IMR-90 (cell line): ENCODE measurements around the gene WNT7B. TPM values are rescaled to one million over a fixed set of nuclear protein-coding genes. Genes with fewer than 3 reads are reported as not detected.

Experiments
- ATAC-seq: fragments of 200-7000 bp; cut with Tn5 transposase; 2 replicates; pipeline ENCODE4 v1.9.1; 2020; ENCODE audit warnings: low read depth, mild to moderate bottlenecking, moderate library complexity
- BruUV-seq: library from RNA; stranded (reverse); fragments of 400-500 nt; replicated peaks from 2 replicates; lab custom pipeline; 2021; lab: Mats Ljungman, UMichigan
- CTCF ChIA-PET: fragments of 300-600 bp; formaldehyde crosslinking; extraction: SDS; loops from one replicate; lab custom pipeline; 2021; ENCODE audit warnings: antibody characterized with exemption; lab: Yijun Ruan, JAX
- POLR2A ChIA-PET: fragments of 300-600 bp; sonication (Branson Sonifier 250); formaldehyde crosslinking; loops from one replicate; lab custom pipeline; 2022; ENCODE audit warnings: antibody characterized with exemption; ENCODE audit not compliant: unreplicated experiment; lab: Charles Lee
- DNase-seq: peaks from one replicate; pipeline ENCODE4 v3.0.0; 2013
- H2AFZ ChIP-seq: replicated peaks from 2 replicates; pipeline ENCODE3; 2013; ENCODE audit warnings: low read length, mild to moderate bottlenecking; ENCODE audit not compliant: poor library complexity
- H2AK5ac ChIP-seq: 2 replicates; pipeline ENCODE4 v1.6.1; 2013; ENCODE audit warnings: low read depth, low read length, inconsistent platforms
- H2AK9ac ChIP-seq: replicated peaks from 2 replicates; pipeline ENCODE3; 2013; ENCODE audit warnings: mild to moderate bottlenecking, low read depth, low read length, moderate library complexity; ENCODE audit not compliant: poor library complexity
- H2BK120ac ChIP-seq: 2 replicates; pipeline ENCODE4 v1.6.1; 2013; ENCODE audit warnings: low read depth, low read length, inconsistent platforms
- H2BK15ac ChIP-seq: 3 replicates; pipeline ENCODE4 v1.6.1; 2013; ENCODE audit warnings: low read depth, low read length, inconsistent platforms
- H2BK20ac ChIP-seq: 2 replicates; pipeline ENCODE4 v1.6.1; 2013; ENCODE audit warnings: low read depth, mild to moderate bottlenecking, inconsistent platforms, low read length, moderate library complexity
- H2BK5ac ChIP-seq: 2 replicates; pipeline ENCODE4 v1.6.1; 2013; ENCODE audit warnings: mild to moderate bottlenecking, low read depth, low read length, inconsistent platforms; ENCODE audit not compliant: poor library complexity, severe bottlenecking
- H3K14ac ChIP-seq: replicated peaks from 2 replicates; pipeline ENCODE4 v1.6.1; 2013; ENCODE audit warnings: low read depth, low read length, inconsistent platforms
- H3K18ac ChIP-seq: 2 replicates; pipeline ENCODE4 v1.6.1; 2013; ENCODE audit warnings: low read depth, low read length, control low read depth
- H3K23ac ChIP-seq: 2 replicates; pipeline ENCODE4 v1.6.1; 2013; ENCODE audit warnings: low read depth, low read length, inconsistent platforms
- H3K27ac ChIP-seq: 2 replicates; pipeline ENCODE4 v1.5.1; 2013; ENCODE audit warnings: mild to moderate bottlenecking, control low read depth, low read length; ENCODE audit not compliant: insufficient read depth
- H3K27me3 ChIP-seq: 2 replicates; pipeline ENCODE4 v1.6.1; 2013; ENCODE audit warnings: low read length; ENCODE audit not compliant: control insufficient read depth, insufficient read depth
- H3K36me3 ChIP-seq: 2 replicates; pipeline ENCODE4 v1.6.1; 2013; ENCODE audit warnings: low read length, mixed read lengths; ENCODE audit not compliant: control insufficient read depth, insufficient read depth
- H3K4ac ChIP-seq: 2 replicates; pipeline ENCODE4 v1.6.1; 2013; ENCODE audit warnings: low read depth, low read length, inconsistent platforms
- H3K4me1 ChIP-seq: 2 replicates; pipeline ENCODE4 v1.6.1; 2013; ENCODE audit warnings: low read length, mixed read lengths; ENCODE audit not compliant: control insufficient read depth, insufficient read depth
- H3K4me2 ChIP-seq: 2 replicates; pipeline ENCODE4 v1.6.1; 2013; ENCODE audit warnings: low read depth, mild to moderate bottlenecking, control low read depth, low read length, moderate library complexity
- H3K4me3 ChIP-seq: 2 replicates; pipeline ENCODE4 v1.5.1; 2013; ENCODE audit warnings: low read depth, mild to moderate bottlenecking, control low read depth, low read length, moderate library complexity; ENCODE audit not compliant: insufficient read depth
- H3K56ac ChIP-seq: 2 replicates; pipeline ENCODE4 v1.6.1; 2013; ENCODE audit warnings: low read length, inconsistent platforms; ENCODE audit not compliant: insufficient read depth; ENCODE audit errors: extremely low read depth
- H3K79me1 ChIP-seq, 2 experiments: 2 replicates each; pipeline ENCODE4 v1.6.1; 2013; ENCODE audit warnings: low read length in 2 of 2, inconsistent platforms in 1 of 2, low read depth in 1 of 2
- H3K9ac ChIP-seq: 2 replicates; pipeline ENCODE4 v1.6.1; 2013; ENCODE audit warnings: low read depth, low read length, control low read depth
- H3K9me1 ChIP-seq: 2 replicates; pipeline ENCODE4 v1.6.1; 2013; ENCODE audit warnings: low read length, inconsistent platforms; ENCODE audit not compliant: insufficient read depth
- H3K9me3 ChIP-seq: 2 replicates; pipeline ENCODE4 v1.6.1; 2013; ENCODE audit warnings: low read length; ENCODE audit not compliant: control insufficient read depth, insufficient read depth
- H4K20me1 ChIP-seq: 2 replicates; pipeline ENCODE4 v1.6.1; 2013; ENCODE audit warnings: low read length, inconsistent platforms; ENCODE audit not compliant: insufficient read depth
- H4K5ac ChIP-seq: 2 replicates; pipeline ENCODE4 v1.6.1; 2013; ENCODE audit warnings: mild to moderate bottlenecking, low read depth, low read length, control low read depth
- H4K8ac ChIP-seq, 2 experiments: 2 replicates each; pipeline ENCODE4 v1.6.1; 2013; ENCODE audit warnings: low read depth in 2 of 2, low read length in 2 of 2, control low read depth in 1 of 2, inconsistent platforms in 1 of 2
- H4K91ac ChIP-seq: 2 replicates; pipeline ENCODE4 v1.6.1; 2013; ENCODE audit warnings: low read depth, low read length, inconsistent platforms; ENCODE audit not compliant: insufficient read depth
- BHLHE40 ChIP-seq: fragments of 150-350 bp; IDR thresholded peaks from 2 replicates; pipeline ENCODE4 v1.6.1; 2016; ENCODE audit warnings: mild to moderate bottlenecking, low read depth, low read length
- CHD1 ChIP-seq: IDR thresholded peaks from 2 replicates; pipeline ENCODE4 v1.6.1; 2012; ENCODE audit warnings: low read depth, low read length, improper control_type of control experiment
- RCOR1 ChIP-seq: IDR thresholded peaks from 2 replicates; pipeline ENCODE4 v1.6.1; 2012; ENCODE audit warnings: mild to moderate bottlenecking, low read length, improper control_type of control experiment; ENCODE audit not compliant: insufficient replicate concordance
- SMC3 ChIP-seq: fragments of 150-350 bp; IDR thresholded peaks from 2 replicates; pipeline ENCODE4 v1.6.1; 2016; ENCODE audit warnings: low read depth, mild to moderate bottlenecking, antibody characterized with exemption, low read length, moderate library complexity
- USF2 ChIP-seq: fragments of 150-350 bp; IDR thresholded peaks from 2 replicates; pipeline ENCODE4 v1.6.1; 2017; ENCODE audit warnings: mild to moderate bottlenecking, antibody characterized with exemption, low read length, low read depth
- WGBS, 2 experiments: methylation state at CpG; one replicate each; pipeline versions ENCODE4 v1.1.5 to v1.1.7; 2013; ENCODE audit warnings: missing lambda C conversion rate in 2 of 2; ENCODE audit not compliant: insufficient read length in 1 of 2; ENCODE audit errors: extremely low coverage in 2 of 2; 5-methylcytosine and 5-hydroxymethylcytosine counted together
- dilution Hi-C: fragments of 300-500 bp; cut with HindIII; formaldehyde crosslinking; loops from one replicate; pipeline ENCODE4 v1.14.3; 2018; ENCODE audit warnings: low sequenced_read_pairs; ENCODE audit not compliant: unreplicated experiment
- in situ Hi-C: fragments of 300-500 bp; cut with MboI; formaldehyde crosslinking; loops from 3 replicates; pipeline ENCODE4 v1.14.3; 2019; ENCODE audit warnings: low sequenced_read_pairs, inconsistent platforms, mixed read lengths
- intact Hi-C: fragments of 100-400 bp; cut with micrococcal nuclease; formaldehyde crosslinking; loops from 2 replicates; pipeline ENCODE4 v1.10.0; 2022
- polyA plus RNA-seq, 3 experiments: library from polyadenylated mRNA; depleted of rRNA; stranded (reverse); fragments of >200 nt; gene quantifications; 2 replicates each; pipeline ENCODE4 v1.2.3, GENCODE V29; 2012; ENCODE audit warnings: low replicate concordance in 1 of 3
- total RNA-seq: library from RNA; depleted of rRNA; stranded (reverse); fragments of >200 nt; gene quantifications from 2 replicates; pipeline ENCODE4 v1.2.3, GENCODE V29; 2012

WNT7B gene
- total and polyA plus RNA-seq, 2 of the 4 experiments (the other 2 are of a cell fraction) = under 0.01 to 0.15 TPM

- no peaks in the 10 kb centered on the region for H3K36me3 ChIP-seq
- H3K14ac ChIP-seq = no peak overlapping the region
- 0% methylated on average over 11 of the region's 66 CpGs; no CpG with 5 or more reads in 1 of the 2 experiments for whole genome bisulfite sequencing, 2 experiments
- no peak overlapping the region for H3K18ac ChIP-seq
- DNase-seq = no peak
- H3K27me3 ChIP-seq = peaks cover 56% of the 10 kb centered on the region
- H2BK15ac ChIP-seq = no peak overlapping the region
- H2BK5ac ChIP-seq = no peak overlapping the region
- no peaks in the 10 kb centered on the region for H3K9me3 ChIP-seq
- dilution Hi-C loops (no loop called here), in situ Hi-C loops (no loop called here), intact Hi-C loops (no loop called here)
- no peak; the same call in 1 of the 2 replicates for ATAC-seq
- H3K4me1 ChIP-seq = peaks cover 26% of the 10 kb centered on the region
- 0 out of 4 replicates have a peak, but pooled peaks cover 0 to 5% of the 10 kb centered on the region in 2 experiments for H3K79me1 ChIP-seq
- H4K5ac ChIP-seq = no peak overlapping the region
- BruUV-seq = no TSS peak
- ChIA-PET POLR2A (no interaction called here), CTCF (no interaction called here)
- H2BK20ac ChIP-seq = no peak overlapping the region
- peak overlapping the region; percentile 90 for H2AK9ac ChIP-seq
- peak overlapping the region; percentile 87 for H2AFZ ChIP-seq
- H3K9ac ChIP-seq = no peak overlapping the region
- H4K20me1 ChIP-seq = peaks cover 15% of the 10 kb centered on the region
- no peak overlapping the region for H2AK5ac ChIP-seq
- peak overlapping the region; percentile 85 for H3K4me2 ChIP-seq
- peaks cover 10% of the 10 kb centered on the region for H3K9me1 ChIP-seq
- no peak overlapping the region for H4K8ac ChIP-seq
- H2BK120ac ChIP-seq = no peak overlapping the region
- H3K27ac ChIP-seq = no peak overlapping the region
- H3K4ac ChIP-seq = no peak overlapping the region
- no peak for TF ChIP-seq RCOR1
- TF ChIP-seq SMC3 = no peak
- TF ChIP-seq CHD1 = no peak
- TF ChIP-seq BHLHE40 = peak; percentile 70; the same call in 1 of the 2 replicates
- TF ChIP-seq USF2 = no peak
- H3K4me3 ChIP-seq = peak overlapping the region; percentile 21; the same call in 1 of the 2 replicates
- H3K56ac ChIP-seq = no peak overlapping the region
- no peak overlapping the region for H4K91ac ChIP-seq
- H3K23ac ChIP-seq = no peak overlapping the region
Measured at GRCh38 chr22:45971408-45972028, 5.4 kb downstream of the WNT7B start.
